ENCODE data around the gene ITGB6.

The ITGB6 gene, protein sequence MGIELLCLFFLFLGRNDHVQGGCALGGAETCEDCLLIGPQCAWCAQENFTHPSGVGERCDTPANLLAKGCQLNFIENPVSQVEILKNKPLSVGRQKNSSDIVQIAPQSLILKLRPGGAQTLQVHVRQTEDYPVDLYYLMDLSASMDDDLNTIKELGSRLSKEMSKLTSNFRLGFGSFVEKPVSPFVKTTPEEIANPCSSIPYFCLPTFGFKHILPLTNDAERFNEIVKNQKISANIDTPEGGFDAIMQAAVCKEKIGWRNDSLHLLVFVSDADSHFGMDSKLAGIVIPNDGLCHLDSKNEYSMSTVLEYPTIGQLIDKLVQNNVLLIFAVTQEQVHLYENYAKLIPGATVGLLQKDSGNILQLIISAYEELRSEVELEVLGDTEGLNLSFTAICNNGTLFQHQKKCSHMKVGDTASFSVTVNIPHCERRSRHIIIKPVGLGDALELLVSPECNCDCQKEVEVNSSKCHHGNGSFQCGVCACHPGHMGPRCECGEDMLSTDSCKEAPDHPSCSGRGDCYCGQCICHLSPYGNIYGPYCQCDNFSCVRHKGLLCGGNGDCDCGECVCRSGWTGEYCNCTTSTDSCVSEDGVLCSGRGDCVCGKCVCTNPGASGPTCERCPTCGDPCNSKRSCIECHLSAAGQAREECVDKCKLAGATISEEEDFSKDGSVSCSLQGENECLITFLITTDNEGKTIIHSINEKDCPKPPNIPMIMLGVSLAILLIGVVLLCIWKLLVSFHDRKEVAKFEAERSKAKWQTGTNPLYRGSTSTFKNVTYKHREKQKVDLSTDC

DNA sequence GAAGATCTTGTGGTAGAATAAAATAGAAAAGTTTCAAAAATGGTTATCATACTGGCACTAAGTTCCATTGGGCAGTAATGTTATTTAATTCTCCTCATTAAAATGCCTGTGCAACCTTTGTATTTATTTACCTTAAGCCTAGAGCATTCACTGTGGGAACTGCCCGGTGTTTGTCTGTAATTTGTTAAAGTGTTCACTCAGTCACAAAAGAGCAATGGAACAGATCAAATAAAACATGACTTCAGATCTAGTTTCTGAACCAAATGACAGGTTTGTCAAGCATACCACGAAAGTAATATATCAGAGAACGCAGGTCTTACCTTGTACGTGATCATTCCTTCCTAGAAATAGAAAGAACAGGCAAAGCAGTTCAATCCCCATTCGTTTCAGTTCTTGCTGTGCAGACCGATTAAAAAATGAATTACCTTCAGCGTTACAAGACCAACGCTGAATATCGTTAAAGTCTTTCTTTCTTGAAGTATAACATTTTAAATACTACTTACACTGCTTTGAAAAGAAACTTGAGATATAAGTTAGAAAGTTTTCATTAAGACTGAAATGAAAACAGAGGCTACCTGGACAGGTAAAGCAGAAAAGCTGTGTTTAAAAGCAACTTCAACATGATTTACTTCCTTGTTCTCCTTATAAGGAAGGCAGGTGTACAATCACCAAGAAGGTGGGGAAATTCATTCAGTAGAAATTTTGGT lies at the start of gene ITGB6:
TSS of gene ITGB6 (minus strand) at position 590 of the 707 bp plus-strand sequence. CDS start at position 381, 209 bp downstream.
- TF ChIP-seq ISL1 (CRISPR knock-in tag; IDR thresholded peaks at IDR 0.05) (no peak), SNAI2 (CRISPR knock-in tag; IDR thresholded peaks at IDR 0.05) (no peak), PATZ1 (CRISPR knock-in tag; IDR thresholded peaks at IDR 0.05; ENCODE audit: borderline replicate concordance) (no peak), OSR1 (CRISPR knock-in tag; IDR thresholded peaks at IDR 0.05) (no peak), TOX (CRISPR knock-in tag; IDR thresholded peaks at IDR 0.05; ENCODE audit: borderline replicate concordance) (no peak), CREB5 (CRISPR knock-in tag; IDR thresholded peaks at IDR 0.05; ENCODE audit: low read depth) (no peak), ARNTL (CRISPR knock-in tag; IDR thresholded peaks at IDR 0.05; ENCODE audit: borderline replicate concordance, low read depth) (no peak), ZNF565 (CRISPR knock-in tag; conservative IDR thresholded peaks at IDR 0.05; ENCODE audit: low read depth) (no peak), ESRRG (CRISPR knock-in tag; IDR thresholded peaks at IDR 0.05) (no peak), BACH2 (CRISPR knock-in tag; IDR thresholded peaks at IDR 0.05; ENCODE audit: borderline replicate concordance) (no peak), ZC3H10 (CRISPR knock-in tag; IDR thresholded peaks at IDR 0.05) (no peak), PPARA (CRISPR knock-in tag; IDR thresholded peaks at IDR 0.05; ENCODE audit: borderline replicate concordance) (no peak), ZFP30 (CRISPR knock-in tag; IDR thresholded peaks at IDR 0.05) (no peak), RARB (CRISPR knock-in tag; IDR thresholded peaks at IDR 0.05) (no peak)
- ATAC-seq, result no peak

DNA sequence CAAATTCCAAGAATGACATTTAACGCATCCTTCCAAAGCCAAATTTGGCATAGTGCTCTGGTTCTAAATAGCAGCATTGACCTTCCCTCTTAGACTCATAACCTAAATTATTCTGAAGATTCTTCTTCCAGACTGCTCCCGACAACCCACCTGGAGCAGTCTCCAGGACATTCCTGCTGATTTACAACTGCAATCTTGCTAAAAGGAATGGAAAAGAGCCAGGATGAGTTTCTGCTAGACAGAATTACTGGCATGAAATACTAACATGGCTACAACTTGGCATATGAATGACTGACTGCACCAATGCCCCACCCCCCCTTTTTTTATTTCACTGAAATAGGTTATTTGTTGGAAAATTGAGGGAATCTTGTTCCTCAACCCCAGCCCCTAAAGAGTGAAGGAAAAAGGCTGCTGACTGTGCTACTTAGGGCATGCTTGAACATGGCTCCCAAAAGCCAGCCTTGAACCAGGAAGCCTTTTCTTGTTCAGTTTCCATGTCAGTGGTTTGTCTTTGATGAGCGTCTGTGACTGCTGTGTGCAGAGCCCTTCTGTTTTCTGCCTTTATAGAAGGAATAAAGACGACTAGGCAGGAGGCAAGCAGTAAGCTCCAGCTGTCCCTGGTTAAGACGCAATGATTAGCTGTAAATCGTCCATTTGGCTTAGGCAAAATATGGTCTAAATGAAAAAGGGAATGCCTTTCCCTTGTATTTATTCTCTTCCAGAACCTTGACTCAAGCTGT lies 47.4 kb upstream of the ITGB6 start:
- ATAC-seq, result no peak
- peak; percentile 59 for TF ChIP-seq ISL1 (CRISPR knock-in tag; IDR thresholded peaks at IDR 0.05)
- TF ChIP-seq GLIS3 (CRISPR knock-in tag; IDR thresholded peaks at IDR 0.05), result no peak
- TF ChIP-seq BACH2 (CRISPR knock-in tag; IDR thresholded peaks at IDR 0.05; ENCODE audit: borderline replicate concordance), result no peak

DNA sequence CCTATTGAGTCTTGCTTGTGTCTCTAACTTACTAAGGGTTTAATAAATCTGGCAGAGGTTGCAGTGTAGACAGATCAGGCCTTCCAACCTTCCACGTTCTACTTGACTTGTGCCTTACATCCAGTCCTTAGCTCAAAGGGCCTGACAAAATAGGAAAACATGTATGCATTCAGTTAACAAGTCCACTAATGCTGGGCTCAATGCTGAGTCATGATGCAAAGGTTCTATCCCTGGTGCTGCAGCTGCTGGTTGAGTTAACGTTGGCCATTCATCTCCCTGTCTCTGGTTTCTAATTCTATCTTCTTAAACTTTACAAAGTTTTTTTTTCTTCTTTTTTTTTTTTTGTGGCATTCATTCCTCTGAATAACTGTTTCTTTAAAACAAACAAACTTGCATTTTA lies 46.3 kb upstream of the ITGB6 start:
- TF ChIP-seq ZNF8 (CRISPR knock-in tag; IDR thresholded peaks at IDR 0.05), result no peak
- TF ChIP-seq RARB (CRISPR knock-in tag; IDR thresholded peaks at IDR 0.05), result no peak
- no peak for TF ChIP-seq ESRRG (CRISPR knock-in tag; IDR thresholded peaks at IDR 0.05)
- TF ChIP-seq BACH2 (CRISPR knock-in tag; IDR thresholded peaks at IDR 0.05; ENCODE audit: borderline replicate concordance), result no peak
- no peak for TF ChIP-seq PPARA (CRISPR knock-in tag; IDR thresholded peaks at IDR 0.05; ENCODE audit: borderline replicate concordance)
- TF ChIP-seq ZFP30 (CRISPR knock-in tag; IDR thresholded peaks at IDR 0.05), result no peak
- TF ChIP-seq TOX (CRISPR knock-in tag; IDR thresholded peaks at IDR 0.05; ENCODE audit: borderline replicate concordance), result no peak
- no peak for TF ChIP-seq PATZ1 (CRISPR knock-in tag; IDR thresholded peaks at IDR 0.05; ENCODE audit: borderline replicate concordance)
- no peak for TF ChIP-seq TCF4 (CRISPR knock-in tag; IDR thresholded peaks at IDR 0.05; ENCODE audit: borderline replicate concordance)
- no peak for TF ChIP-seq ZC3H10 (CRISPR knock-in tag; IDR thresholded peaks at IDR 0.05)
- TF ChIP-seq OSR1 (CRISPR knock-in tag; IDR thresholded peaks at IDR 0.05), result no peak
- TF ChIP-seq ISL1 (CRISPR knock-in tag; IDR thresholded peaks at IDR 0.05), result no peak
- TF ChIP-seq ARNTL (CRISPR knock-in tag; IDR thresholded peaks at IDR 0.05; ENCODE audit: borderline replicate concordance, low read depth), result no peak
- TF ChIP-seq ZFP3 (CRISPR knock-in tag; IDR thresholded peaks at IDR 0.05), result no peak
- no peak for TF ChIP-seq POU6F1 (CRISPR knock-in tag; IDR thresholded peaks at IDR 0.05; ENCODE audit: borderline replicate concordance, low read depth)
- no peak for TF ChIP-seq SNAI2 (CRISPR knock-in tag; IDR thresholded peaks at IDR 0.05)
- no peak for TF ChIP-seq CSDC2 (CRISPR knock-in tag; IDR thresholded peaks at IDR 0.05)
- 0 out of 3 replicates have a peak, but pooled peaks have one; percentile 12 for ATAC-seq
